Measurements from ENCODE around the gene CD86. TPM values are rescaled to one million over a fixed set of nuclear protein-coding genes. Genes with fewer than 3 reads are reported as not detected.

CD86 gene, protein sequence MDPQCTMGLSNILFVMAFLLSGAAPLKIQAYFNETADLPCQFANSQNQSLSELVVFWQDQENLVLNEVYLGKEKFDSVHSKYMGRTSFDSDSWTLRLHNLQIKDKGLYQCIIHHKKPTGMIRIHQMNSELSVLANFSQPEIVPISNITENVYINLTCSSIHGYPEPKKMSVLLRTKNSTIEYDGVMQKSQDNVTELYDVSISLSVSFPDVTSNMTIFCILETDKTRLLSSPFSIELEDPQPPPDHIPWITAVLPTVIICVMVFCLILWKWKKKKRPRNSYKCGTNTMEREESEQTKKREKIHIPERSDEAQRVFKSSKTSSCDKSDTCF
- 6.3 TPM for total RNA-seq
- polyA plus RNA-seq (ENCODE audit: insufficient read depth, low read depth, low replicate concordance) = 1.3 TPM
- long read RNA-seq, donor 1 = 0 reads
- long read RNA-seq, donor 2 = 0 reads
- long read RNA-seq, donor 3 = 0 reads
- long read RNA-seq, donor 4 = 0 reads
- long read RNA-seq, donor 5 = 0 reads
- long read RNA-seq, donor 6, partial matches to known transcripts = 0 of 1 reads
- long read RNA-seq, donor 6, other reads (novel, unspliced or antisense) = 0 of 1 reads
- long read RNA-seq, donor 7, partial matches to known transcripts = 0 of 1 reads
- long read RNA-seq, donor 7, other reads (novel, unspliced or antisense) = 0 of 1 reads
- long read RNA-seq, donor 8 = 0 reads
- long read RNA-seq, donor 9 = 0 reads
- long read RNA-seq, donor 10 = 0 reads

- DNase-seq = peak in 1 of 5 donors; percentile 4
- Histone ChIP-seq H3K9me3 (ENCODE audit: control insufficient read depth in 2 of 3, insufficient read depth in 1 of 3, low read length in 3 of 3) (no peaks in the 10 kb centered on the region), H3K27ac (ENCODE audit: low read depth in 2 of 2, low read length in 2 of 2) (no peak within 1 kb of the TSS), H3K9ac (ENCODE audit: low read length in 3 of 3) (no peak within 1 kb of the TSS), H3K36me3 (ENCODE audit: control insufficient read depth in 2 of 3, insufficient read depth in 3 of 3, low read length in 3 of 3) (no peaks in the 10 kb centered on the region), H3K4me1 (ENCODE audit: control insufficient read depth in 2 of 3, insufficient read depth in 2 of 3, low read depth in 1 of 3, low read length in 3 of 3) (no peaks in the 10 kb centered on the region), H3K27me3 (ENCODE audit: control insufficient read depth, insufficient read depth, low read length) (no peaks in the 10 kb centered on the region), H3K4me3 (ENCODE audit: low read length in 3 of 3) (no peak within 1 kb of the TSS)
- TF ChIP-seq, protein P1, sequence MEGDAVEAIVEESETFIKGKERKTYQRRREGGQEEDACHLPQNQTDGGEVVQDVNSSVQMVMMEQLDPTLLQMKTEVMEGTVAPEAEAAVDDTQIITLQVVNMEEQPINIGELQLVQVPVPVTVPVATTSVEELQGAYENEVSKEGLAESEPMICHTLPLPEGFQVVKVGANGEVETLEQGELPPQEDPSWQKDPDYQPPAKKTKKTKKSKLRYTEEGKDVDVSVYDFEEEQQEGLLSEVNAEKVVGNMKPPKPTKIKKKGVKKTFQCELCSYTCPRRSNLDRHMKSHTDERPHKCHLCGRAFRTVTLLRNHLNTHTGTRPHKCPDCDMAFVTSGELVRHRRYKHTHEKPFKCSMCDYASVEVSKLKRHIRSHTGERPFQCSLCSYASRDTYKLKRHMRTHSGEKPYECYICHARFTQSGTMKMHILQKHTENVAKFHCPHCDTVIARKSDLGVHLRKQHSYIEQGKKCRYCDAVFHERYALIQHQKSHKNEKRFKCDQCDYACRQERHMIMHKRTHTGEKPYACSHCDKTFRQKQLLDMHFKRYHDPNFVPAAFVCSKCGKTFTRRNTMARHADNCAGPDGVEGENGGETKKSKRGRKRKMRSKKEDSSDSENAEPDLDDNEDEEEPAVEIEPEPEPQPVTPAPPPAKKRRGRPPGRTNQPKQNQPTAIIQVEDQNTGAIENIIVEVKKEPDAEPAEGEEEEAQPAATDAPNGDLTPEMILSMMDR (IDR thresholded peaks at IDR 0.05; ENCODE audit: borderline replicate concordance, extremely low read depth, insufficient read depth) = no peak
- intact Hi-C loops (cut with DNase I) = no loop called here
- no peak for FAIRE-seq
These were observed at the start of gene CD86 for GRCh38 chr3:122055215-122055614. TSS of gene CD86 (plus strand) at chr3:122055362. CDS start at chr3:122055490, 128 bp downstream.

DNA sequence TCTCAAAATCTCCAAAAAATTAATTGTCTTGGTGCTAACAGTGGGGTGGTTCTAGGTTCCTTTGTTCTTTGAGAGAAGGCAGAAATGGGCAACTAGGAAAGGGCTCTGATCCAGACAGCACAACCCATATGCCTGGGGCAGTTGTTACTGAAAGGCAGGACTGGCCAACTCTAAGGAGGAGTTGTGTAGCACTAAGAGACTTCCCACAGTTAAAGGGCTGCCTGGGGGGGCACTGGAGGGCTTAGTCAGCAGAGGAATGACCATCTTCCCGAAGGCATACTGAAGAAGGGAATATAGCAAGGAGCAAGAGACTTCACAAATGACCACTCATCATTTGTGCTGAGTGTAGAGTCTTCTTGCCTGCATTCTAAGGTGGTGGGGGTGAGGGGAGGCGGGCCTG is 48.9 kb upstream of the CD86 start:
- no peak for DNase-seq
- Histone ChIP-seq H3K9ac (ENCODE audit: low read length in 3 of 3) (no peak overlapping the region), H3K9me3 (ENCODE audit: control insufficient read depth in 2 of 3, insufficient read depth in 1 of 3, low read length in 3 of 3) (no peaks in the 10 kb centered on the region), H3K4me3 (ENCODE audit: low read length in 3 of 3) (no peak overlapping the region), H3K27ac (ENCODE audit: low read depth in 2 of 2, low read length in 2 of 2) (no peak overlapping the region), H3K27me3 (ENCODE audit: control insufficient read depth, insufficient read depth, low read length) (no peaks in the 10 kb centered on the region), H3K36me3 (ENCODE audit: control insufficient read depth in 2 of 3, insufficient read depth in 3 of 3, low read length in 3 of 3) (peaks cover 0 to under 1% (median 0%) of the 10 kb centered on the region in 3 donors), H3K4me1 (ENCODE audit: control insufficient read depth in 2 of 3, insufficient read depth in 2 of 3, low read depth in 1 of 3, low read length in 3 of 3) (peaks cover 0 to 2% (median 0%) of the 10 kb centered on the region in 3 donors)
- FAIRE-seq = no peak
- intact Hi-C loops (cut with DNase I) = no loop called here
- TF ChIP-seq, protein P1 (IDR thresholded peaks at IDR 0.05; ENCODE audit: borderline replicate concordance, extremely low read depth, insufficient read depth) = no peak

- Histone ChIP-seq H3K36me3 (ENCODE audit: control insufficient read depth in 2 of 3, insufficient read depth in 3 of 3, low read length in 3 of 3) (no peaks in the 10 kb centered on the region), H3K27ac (ENCODE audit: low read depth in 2 of 2, low read length in 2 of 2) (no peak overlapping the region), H3K9ac (ENCODE audit: low read length in 3 of 3) (no peak overlapping the region), H3K9me3 (ENCODE audit: control insufficient read depth in 2 of 3, insufficient read depth in 1 of 3, low read length in 3 of 3) (no peaks in the 10 kb centered on the region), H3K4me3 (ENCODE audit: low read length in 3 of 3) (no peak overlapping the region), H3K27me3 (ENCODE audit: control insufficient read depth, insufficient read depth, low read length) (no peaks in the 10 kb centered on the region), H3K4me1 (ENCODE audit: control insufficient read depth in 2 of 3, insufficient read depth in 2 of 3, low read depth in 1 of 3, low read length in 3 of 3) (no peaks in the 10 kb centered on the region)
- intact Hi-C loops (cut with DNase I) = no loop called here
- DNase-seq (no peak), FAIRE-seq (no peak)
- TF ChIP-seq, protein P1 (IDR thresholded peaks at IDR 0.05; ENCODE audit: borderline replicate concordance, extremely low read depth, insufficient read depth) = no peak
These were observed 47.0 kb upstream of the CD86 start for GRCh38 chr3:122008166-122008565.

Data from kidney (tissue), 22 donors.